Epithelial cell of proximal tubule (primary cell): Measurements from ENCODE around the gene SORBS2. TPM values are rescaled to one million over a fixed set of nuclear protein-coding genes. Genes with fewer than 3 reads are reported as not detected.

Source experiments
- DNase-seq: peaks from one replicate; pipeline ENCODE4 v3.0.0-alpha.2; 2011; ENCODE audit warnings: low read depth
- H3K4me3 ChIP-seq: 2 replicates; pipeline ENCODE4 v1.5.1; 2011; ENCODE audit warnings: low read depth, mild to moderate bottlenecking, low read length
- total RNA-seq: library from RNA; depleted of rRNA; stranded (reverse); fragments of >200 nt; gene quantifications from 2 replicates; pipeline ENCODE4 v1.2.3, GENCODE V29; 2015
- TF ChIP-seq, protein P1 (sequence below): conservative IDR thresholded peaks from 2 replicates; pipeline ENCODE4 v1.5.1; 2012; ENCODE audit warnings: low read depth, mild to moderate bottlenecking, low read length

SORBS2 gene
- total RNA-seq, 1 donor from 2014 or later: 11.6 TPM

DNA sequence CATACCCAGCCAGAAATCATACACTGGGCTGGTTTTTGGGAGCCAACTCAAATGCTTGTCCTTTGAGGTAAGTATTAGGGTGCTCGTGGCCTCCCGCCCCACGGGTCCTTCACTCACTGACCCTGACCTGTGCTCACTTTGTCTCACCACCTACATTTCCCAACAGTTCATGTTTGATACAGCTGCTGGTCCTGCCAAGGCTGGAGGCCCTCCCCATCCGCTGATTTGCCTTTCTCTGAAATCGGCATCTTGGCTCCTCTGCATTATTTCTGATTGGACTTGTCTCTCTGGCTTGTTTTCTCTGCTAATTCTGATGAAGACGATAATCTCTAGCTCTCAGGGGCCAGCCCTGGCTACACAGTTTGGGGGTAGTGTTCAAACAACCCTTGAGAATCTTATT, 70.2 kb downstream of the SORBS2 start:
- no peak for DNase-seq
- no peak overlapping the region for H3K4me3 ChIP-seq
- TF ChIP-seq, protein P1, sequence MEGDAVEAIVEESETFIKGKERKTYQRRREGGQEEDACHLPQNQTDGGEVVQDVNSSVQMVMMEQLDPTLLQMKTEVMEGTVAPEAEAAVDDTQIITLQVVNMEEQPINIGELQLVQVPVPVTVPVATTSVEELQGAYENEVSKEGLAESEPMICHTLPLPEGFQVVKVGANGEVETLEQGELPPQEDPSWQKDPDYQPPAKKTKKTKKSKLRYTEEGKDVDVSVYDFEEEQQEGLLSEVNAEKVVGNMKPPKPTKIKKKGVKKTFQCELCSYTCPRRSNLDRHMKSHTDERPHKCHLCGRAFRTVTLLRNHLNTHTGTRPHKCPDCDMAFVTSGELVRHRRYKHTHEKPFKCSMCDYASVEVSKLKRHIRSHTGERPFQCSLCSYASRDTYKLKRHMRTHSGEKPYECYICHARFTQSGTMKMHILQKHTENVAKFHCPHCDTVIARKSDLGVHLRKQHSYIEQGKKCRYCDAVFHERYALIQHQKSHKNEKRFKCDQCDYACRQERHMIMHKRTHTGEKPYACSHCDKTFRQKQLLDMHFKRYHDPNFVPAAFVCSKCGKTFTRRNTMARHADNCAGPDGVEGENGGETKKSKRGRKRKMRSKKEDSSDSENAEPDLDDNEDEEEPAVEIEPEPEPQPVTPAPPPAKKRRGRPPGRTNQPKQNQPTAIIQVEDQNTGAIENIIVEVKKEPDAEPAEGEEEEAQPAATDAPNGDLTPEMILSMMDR: no peak

DNA sequence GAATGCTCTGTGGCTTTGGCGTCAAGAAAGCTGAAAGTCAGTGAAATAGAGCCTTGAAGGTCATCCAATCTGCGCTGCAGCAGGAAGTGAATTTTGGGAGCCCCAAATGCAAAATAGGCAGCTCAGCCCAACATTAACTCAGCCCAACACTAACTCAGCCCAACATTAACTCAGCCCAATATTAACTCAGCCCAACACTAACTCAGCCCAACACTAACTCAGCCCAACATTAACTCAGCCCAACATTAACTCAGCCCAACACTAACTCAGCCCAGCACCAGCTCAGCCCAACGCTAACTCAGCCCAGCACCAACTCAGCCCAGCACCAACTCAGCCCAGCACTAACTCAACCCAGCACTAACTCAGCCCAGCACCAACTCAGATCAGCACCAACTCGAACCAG, 71.5 kb downstream of the SORBS2 start:
- no peak for DNase-seq

DNA sequence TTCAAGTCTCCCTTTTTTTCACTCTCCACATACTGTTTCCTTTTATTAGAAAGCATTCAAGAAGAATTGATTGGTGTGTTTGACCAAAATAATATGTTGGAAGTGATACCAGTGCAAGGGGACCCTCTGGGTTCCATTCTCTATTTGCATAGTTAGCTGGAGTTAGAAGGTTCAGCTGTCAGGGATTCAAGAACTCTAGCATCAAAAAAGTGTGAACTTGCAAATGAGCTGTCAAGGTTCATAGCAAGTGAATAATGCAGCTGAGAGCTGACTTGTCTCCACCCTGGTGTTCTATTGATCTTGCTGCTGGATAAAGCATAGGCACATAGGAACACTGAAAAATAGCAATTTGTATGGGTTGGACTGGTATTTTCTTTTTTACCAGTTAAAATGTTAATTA, 73.2 kb downstream of the SORBS2 start:
- TF ChIP-seq, protein P1: no peak
- no peak for DNase-seq
- no peak overlapping the region for H3K4me3 ChIP-seq

More for the DNA sequence above, 71.5 kb downstream of the SORBS2 start:
- TF ChIP-seq, protein P1: no peak
- no peak overlapping the region for H3K4me3 ChIP-seq

DNA sequence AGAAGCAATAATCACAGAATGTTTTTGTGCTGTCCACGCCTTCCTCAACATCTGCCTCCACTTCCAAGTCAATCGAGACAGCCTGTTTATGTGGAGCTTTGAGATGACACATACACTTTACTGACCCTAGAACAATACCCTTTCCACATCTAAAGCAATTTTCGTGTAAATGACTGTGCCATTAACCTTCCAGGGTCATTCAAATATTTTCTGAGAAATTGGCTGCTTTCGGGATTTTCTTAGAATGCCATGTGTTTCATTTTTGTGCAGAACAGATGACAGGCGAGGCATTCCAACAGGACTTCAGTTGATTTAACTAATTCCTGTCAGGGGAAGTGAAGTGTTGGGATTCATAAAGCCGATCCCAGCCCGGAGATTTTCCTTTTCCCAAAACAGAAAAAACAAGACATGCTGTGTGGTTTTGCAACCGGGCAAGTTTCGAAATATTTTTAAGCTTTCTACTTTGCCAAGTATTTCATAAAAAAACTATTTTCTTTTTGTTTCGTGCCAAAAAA, 73.9 kb downstream of the SORBS2 start:
- DNase-seq: no peak
- no peak overlapping the region for H3K4me3 ChIP-seq
- TF ChIP-seq, protein P1: no peak

DNA sequence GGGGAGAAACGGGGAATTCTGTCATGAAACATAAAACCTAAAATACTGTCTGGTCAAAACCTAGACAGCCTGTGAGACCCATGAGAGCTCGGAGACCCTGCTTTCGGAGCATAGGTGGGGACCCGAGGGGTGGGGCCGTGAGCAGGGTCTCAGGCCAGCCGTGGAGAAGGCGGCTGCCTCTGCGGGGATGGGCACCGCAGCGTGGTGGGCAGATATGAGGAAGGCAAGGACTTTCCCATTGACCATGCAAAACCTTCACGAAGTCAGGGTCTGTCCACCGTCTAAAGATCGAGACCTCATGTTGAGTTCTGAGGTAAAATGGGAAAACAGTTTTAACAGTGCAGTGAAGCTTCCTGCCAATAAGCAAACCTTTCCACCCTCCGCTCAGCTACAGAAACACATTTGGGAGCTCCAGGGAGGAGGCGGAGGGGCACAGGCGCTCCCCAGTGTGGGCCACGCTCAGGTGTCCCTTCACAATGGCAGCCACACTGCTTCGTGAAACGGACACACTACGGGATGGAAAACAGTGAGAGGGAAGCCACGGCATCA, 74.4 kb downstream of the SORBS2 start:
- DNase-seq: no peak
- no peak overlapping the region for H3K4me3 ChIP-seq
- TF ChIP-seq, protein P1: no peak

DNA sequence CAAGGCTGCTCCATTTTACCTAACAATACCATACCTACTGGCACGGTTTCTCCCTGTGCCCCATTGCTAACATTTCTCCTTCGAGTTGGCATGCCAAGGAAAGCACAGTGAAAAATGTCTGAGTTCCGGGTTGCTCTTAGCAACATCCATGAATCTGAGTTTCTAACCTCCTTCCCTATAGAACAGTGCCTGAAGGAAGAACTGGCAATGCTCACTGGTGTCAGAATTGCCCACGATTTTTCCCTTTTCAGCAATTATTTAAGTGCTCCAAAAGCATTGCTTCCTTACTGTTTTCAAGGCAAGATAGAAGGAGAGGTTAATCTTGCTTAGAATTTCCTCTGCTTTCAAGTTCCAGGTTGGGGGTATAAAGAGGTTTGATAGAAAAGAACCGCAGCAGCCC, 75.1 kb downstream of the SORBS2 start:
- TF ChIP-seq, protein P1: no peak
- DNase-seq: no peak
- H3K4me3 ChIP-seq: no peak overlapping the region

DNA sequence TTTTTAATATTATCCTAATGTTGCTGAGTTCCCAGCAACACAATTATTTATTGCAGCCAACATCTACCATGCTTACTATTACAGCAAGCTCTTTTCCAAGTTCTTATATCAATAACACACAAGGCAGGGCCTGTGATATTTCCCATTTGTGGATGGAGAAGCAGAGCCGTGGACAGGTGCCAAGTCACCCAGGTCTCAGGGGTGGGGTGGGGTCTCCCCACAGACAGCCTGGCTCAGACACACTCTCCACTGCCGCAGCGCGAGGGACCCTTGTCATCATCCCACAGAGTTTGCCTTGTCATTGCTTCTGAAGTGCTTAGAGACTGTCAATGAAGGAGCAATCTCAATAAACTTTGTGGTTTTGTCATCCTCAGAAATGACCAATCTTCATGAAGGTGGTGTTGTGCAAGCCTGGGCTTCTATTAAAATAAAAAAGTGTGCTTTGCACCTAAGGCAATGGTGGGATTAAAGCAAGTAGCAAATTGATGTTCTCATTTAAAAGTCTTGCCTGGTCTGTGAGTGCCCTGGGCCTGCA, 76.1 kb downstream of the SORBS2 start:
- TF ChIP-seq, protein P1: no peak
- DNase-seq: no peak
- no peak overlapping the region for H3K4me3 ChIP-seq
